ENCODE results near the gene MITF. TPM values are rescaled to one million over a fixed set of nuclear protein-coding genes. Genes with fewer than 3 reads are reported as not detected.

Gene MITF
- total RNA-seq, 1 donor from 2014 or later, result 57.7 TPM

DNA sequence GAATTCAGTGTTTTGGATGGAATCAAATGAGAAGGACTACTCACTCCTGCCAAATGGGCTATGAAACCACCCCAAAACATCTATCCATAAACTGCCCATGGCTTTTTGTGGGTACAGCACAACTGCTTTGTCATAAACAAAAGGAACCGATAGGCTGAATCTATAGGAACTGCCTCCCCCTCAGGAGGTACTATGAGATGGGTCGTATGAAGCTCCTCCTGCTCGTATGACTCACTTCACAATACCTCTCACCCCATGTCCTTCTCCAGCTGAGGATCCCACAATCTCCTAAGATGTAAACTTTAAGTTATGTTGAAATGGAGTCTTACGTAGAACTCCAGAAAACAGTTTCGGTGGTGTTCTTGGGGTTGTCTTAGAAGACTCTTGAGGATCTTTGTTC, 130.4 kb downstream of the MITF start:
- no peaks in the 10 kb centered on the region for H3K9me3 ChIP-seq
- intact Hi-C loops (cut with DNase I), result no loop called here
- DNase-seq (ENCODE audit: extremely low spot score in 2 of 2), result no peak
- TF ChIP-seq POLR2AphosphoS5 (IDR thresholded peaks at IDR 0.05; ENCODE audit: insufficient read depth in 1 of 2, low read depth in 1 of 2), result no peak
- TF ChIP-seq POLR2A (IDR thresholded peaks at IDR 0.05), result no peak
- TF ChIP-seq, protein P1, sequence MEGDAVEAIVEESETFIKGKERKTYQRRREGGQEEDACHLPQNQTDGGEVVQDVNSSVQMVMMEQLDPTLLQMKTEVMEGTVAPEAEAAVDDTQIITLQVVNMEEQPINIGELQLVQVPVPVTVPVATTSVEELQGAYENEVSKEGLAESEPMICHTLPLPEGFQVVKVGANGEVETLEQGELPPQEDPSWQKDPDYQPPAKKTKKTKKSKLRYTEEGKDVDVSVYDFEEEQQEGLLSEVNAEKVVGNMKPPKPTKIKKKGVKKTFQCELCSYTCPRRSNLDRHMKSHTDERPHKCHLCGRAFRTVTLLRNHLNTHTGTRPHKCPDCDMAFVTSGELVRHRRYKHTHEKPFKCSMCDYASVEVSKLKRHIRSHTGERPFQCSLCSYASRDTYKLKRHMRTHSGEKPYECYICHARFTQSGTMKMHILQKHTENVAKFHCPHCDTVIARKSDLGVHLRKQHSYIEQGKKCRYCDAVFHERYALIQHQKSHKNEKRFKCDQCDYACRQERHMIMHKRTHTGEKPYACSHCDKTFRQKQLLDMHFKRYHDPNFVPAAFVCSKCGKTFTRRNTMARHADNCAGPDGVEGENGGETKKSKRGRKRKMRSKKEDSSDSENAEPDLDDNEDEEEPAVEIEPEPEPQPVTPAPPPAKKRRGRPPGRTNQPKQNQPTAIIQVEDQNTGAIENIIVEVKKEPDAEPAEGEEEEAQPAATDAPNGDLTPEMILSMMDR (IDR thresholded peaks at IDR 0.05), result no peak
- peaks cover 43% of the 10 kb centered on the region for H3K4me1 ChIP-seq
- no peaks in the 10 kb centered on the region for H3K27me3 ChIP-seq
- no peaks in the 10 kb centered on the region for H3K36me3 ChIP-seq
- no peak overlapping the region for H3K4me3 ChIP-seq
- H3K27ac ChIP-seq, result no peak overlapping the region

DNA sequence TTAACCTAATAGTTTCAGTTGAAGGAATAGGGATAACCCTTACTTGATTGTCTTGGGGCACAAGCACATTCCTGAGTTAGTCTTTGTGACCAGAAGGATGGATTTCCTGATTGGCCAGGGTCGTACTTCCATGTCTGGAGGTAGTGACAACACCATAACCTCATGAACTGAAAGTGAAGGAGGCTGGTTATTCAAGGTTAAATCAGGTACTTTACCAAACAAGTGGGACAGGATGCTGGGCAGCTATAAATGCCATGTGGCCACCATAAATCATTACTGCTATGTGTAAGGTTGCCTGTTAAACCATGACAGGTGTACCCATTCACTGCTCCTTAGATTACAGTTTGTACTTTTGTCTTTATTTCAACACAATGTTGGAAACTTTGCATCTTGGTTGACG, 132.0 kb downstream of the MITF start:
- H3K27ac ChIP-seq, result no peak overlapping the region
- no peaks in the 10 kb centered on the region for H3K27me3 ChIP-seq
- TF ChIP-seq POLR2A (IDR thresholded peaks at IDR 0.05), result no peak
- TF ChIP-seq, protein P1 (IDR thresholded peaks at IDR 0.05), result no peak
- no peak for TF ChIP-seq POLR2AphosphoS5 (IDR thresholded peaks at IDR 0.05; ENCODE audit: insufficient read depth in 1 of 2, low read depth in 1 of 2)
- peaks cover 27% of the 10 kb centered on the region for H3K4me1 ChIP-seq
- no peaks in the 10 kb centered on the region for H3K36me3 ChIP-seq
- no peaks in the 10 kb centered on the region for H3K9me3 ChIP-seq
- intact Hi-C loops (cut with DNase I), result no loop called here
- DNase-seq (ENCODE audit: extremely low spot score in 2 of 2), result no peak
- H3K4me3 ChIP-seq, result no peak overlapping the region

DNA sequence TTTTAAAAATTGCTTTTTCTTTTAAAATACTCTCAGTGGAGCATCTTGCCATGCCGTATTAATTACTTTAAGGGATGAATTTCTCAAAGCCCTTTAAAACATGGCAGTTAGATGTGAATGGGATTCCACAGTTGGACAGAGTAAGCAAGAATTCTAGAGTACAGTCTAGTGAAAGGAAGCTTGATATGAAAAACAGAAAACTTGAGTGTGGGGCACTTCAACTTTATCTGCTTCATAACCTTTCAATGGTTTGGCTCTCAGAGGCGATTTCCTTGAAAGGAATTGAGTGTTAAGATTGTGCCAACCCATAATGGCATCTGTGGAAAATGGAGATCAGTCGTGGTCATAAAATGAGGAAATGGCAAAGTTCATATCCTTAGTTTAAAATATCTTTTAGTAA, 132.6 kb downstream of the MITF start:
- intact Hi-C loops (cut with DNase I), result no loop called here
- peaks cover 20% of the 10 kb centered on the region for H3K4me1 ChIP-seq
- no peaks in the 10 kb centered on the region for H3K27me3 ChIP-seq
- H3K4me3 ChIP-seq, result no peak overlapping the region
- DNase-seq (ENCODE audit: extremely low spot score in 2 of 2), result no peak
- H3K27ac ChIP-seq, result no peak overlapping the region
- no peaks in the 10 kb centered on the region for H3K36me3 ChIP-seq
- no peaks in the 10 kb centered on the region for H3K9me3 ChIP-seq
- TF ChIP-seq, protein P1 (IDR thresholded peaks at IDR 0.05), result no peak
- TF ChIP-seq POLR2AphosphoS5 (IDR thresholded peaks at IDR 0.05; ENCODE audit: insufficient read depth in 1 of 2, low read depth in 1 of 2) (no peak), POLR2A (IDR thresholded peaks at IDR 0.05) (no peak)

DNA sequence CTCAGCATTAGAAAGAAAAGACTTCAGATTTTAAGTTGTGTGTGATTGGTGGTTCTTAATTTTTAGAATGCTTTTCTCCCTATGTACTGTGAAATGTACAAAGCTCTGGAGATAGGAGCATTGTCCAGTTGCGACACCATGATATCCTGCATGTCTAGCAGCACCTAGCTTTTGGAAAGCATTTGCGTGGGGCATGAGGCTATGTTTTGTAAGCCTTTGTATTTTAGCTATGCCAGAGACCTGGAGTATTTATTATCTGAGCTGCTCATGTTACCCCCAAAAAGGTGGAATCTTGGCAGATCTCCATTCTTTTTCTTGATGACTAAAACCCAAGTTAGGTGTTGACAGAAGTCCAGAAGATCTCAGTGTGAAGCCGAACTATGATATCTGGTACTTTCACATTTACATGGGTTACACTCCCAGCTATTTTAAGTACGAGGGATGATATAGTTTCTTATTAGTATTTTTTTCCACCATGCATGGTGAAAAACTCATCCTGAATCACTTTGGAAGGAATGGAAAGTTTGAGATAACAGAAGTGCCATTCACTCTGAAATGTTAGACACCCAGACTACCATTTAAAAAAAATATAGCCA, 133.6 kb downstream of the MITF start:
- Histone ChIP-seq H3K4me1 (peaks cover 10% of the 10 kb centered on the region), H3K36me3 (no peaks in the 10 kb centered on the region), H3K27me3 (no peaks in the 10 kb centered on the region), H3K9me3 (no peaks in the 10 kb centered on the region), H3K27ac (no peak overlapping the region), H3K4me3 (no peak overlapping the region)
- intact Hi-C loops (cut with DNase I), result no loop called here
- TF ChIP-seq, protein P1 (IDR thresholded peaks at IDR 0.05), result no peak
- TF ChIP-seq POLR2AphosphoS5 (IDR thresholded peaks at IDR 0.05; ENCODE audit: insufficient read depth in 1 of 2, low read depth in 1 of 2) (no peak), POLR2A (IDR thresholded peaks at IDR 0.05) (no peak)
- no peak for DNase-seq (ENCODE audit: extremely low spot score in 2 of 2)

DNA sequence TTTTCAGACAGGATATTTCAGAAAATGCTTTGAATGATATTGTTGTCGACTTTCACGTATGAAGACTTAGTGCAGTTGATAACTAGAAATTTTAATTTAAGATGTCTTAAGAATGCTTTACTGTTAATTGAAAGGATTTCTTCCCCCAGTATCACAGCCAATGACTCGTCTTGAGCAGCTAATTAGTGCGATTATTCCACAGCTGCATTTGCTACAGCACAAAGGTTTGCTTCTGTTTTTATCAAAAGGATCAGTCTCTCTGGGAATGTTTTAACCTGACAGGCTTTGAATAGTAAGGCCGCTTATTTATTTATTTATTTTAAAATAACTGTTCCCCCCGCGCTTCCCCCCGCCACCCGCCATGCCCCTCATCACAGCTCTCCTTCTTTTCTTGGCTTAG, 136.8 kb downstream of the MITF start:
- intact Hi-C loops (cut with DNase I), result no loop called here

More for the DNA sequence above, 136.8 kb downstream of the MITF start:
- Histone ChIP-seq H3K27ac (no peak overlapping the region), H3K4me3 (no peak overlapping the region), H3K27me3 (no peaks in the 10 kb centered on the region), H3K4me1 (no peaks in the 10 kb centered on the region), H3K9me3 (no peaks in the 10 kb centered on the region), H3K36me3 (no peaks in the 10 kb centered on the region)
- DNase-seq (ENCODE audit: extremely low spot score in 2 of 2), result no peak
- TF ChIP-seq POLR2A (IDR thresholded peaks at IDR 0.05) (no peak), POLR2AphosphoS5 (IDR thresholded peaks at IDR 0.05; ENCODE audit: insufficient read depth in 1 of 2, low read depth in 1 of 2) (no peak)
- TF ChIP-seq, protein P1 (IDR thresholded peaks at IDR 0.05), result no peak
